OCI-M1 (cell line): ENCODE results near the gene ANKRD45.
"Not testable (repeated sequence)": the region's sequence is repeated elsewhere in the genome, so short reads cannot be mapped to it uniquely, and the experiment has no call there.

Experiments used
- DNase-seq: peaks from one replicate; lab custom pipeline; 2025; lab: John Stamatoyannopoulos, UW

ANKRD45 gene

GRCh38 chr1:173669491-173669941, at the start of gene ANKRD45:
TSS of gene ANKRD45 (minus strand) at chr1:173669851. CDS start at chr1:173659418, 10,433 bp downstream.
- no peak for DNase-seq

GRCh38 chr1:173717238-173717637, 47.6 kb upstream of the ANKRD45 start:
- no peak for DNase-seq

GRCh38 chr1:173715538-173715844, 45.8 kb upstream of the ANKRD45 start:
- DNase-seq = no peak

GRCh38 chr1:173714759-173715537, 45.3 kb upstream of the ANKRD45 start, which contains the start of gene KLHL20:
TSS of gene KLHL20 (plus strand) at chr1:173714981. CDS start at chr1:173716044, 1,063 bp downstream.
- DNase-seq = peak; percentile 97

GRCh38 chr1:173714441-173714758, 44.7 kb upstream of the ANKRD45 start:
- no peak for DNase-seq

- no peak for DNase-seq
Observed at GRCh38 chr1:173708787-173709186, 39.1 kb upstream of the ANKRD45 start.

- DNase-seq = no peak
Observed at GRCh38 chr1:173705117-173705516, 35.5 kb upstream of the ANKRD45 start.

GRCh38 chr1:173702736-173703135, 33.1 kb upstream of the ANKRD45 start:
- no peak for DNase-seq

- DNase-seq = not testable (repeated sequence)
Observed at GRCh38 chr1:173701299-173701698, 31.6 kb upstream of the ANKRD45 start.

- DNase-seq = no peak
Observed at GRCh38 chr1:173693238-173693637, 23.6 kb upstream of the ANKRD45 start.

- no peak for DNase-seq
Observed at GRCh38 chr1:173688300-173688699, 18.6 kb upstream of the ANKRD45 start.

GRCh38 chr1:173685121-173685520, 15.5 kb upstream of the ANKRD45 start:
- DNase-seq = not testable (repeated sequence)

- DNase-seq = not testable (repeated sequence)
Observed at GRCh38 chr1:173683838-173684237, 14.2 kb upstream of the ANKRD45 start.

- no peak for DNase-seq
Observed at GRCh38 chr1:173682184-173682583, 12.5 kb upstream of the ANKRD45 start.

- not testable (repeated sequence) for DNase-seq
Observed at GRCh38 chr1:173680152-173680551, 10.5 kb upstream of the ANKRD45 start.

- not testable (repeated sequence) for DNase-seq
Observed at GRCh38 chr1:173674496-173674895, 4.8 kb upstream of the ANKRD45 start.

- no peak for DNase-seq
Observed at GRCh38 chr1:173666646-173667045, 3.0 kb downstream of the ANKRD45 start.

GRCh38 chr1:173663159-173663558, 6.5 kb downstream of the ANKRD45 start:
- peak; percentile 86 for DNase-seq

- no peak for DNase-seq
Observed at GRCh38 chr1:173661763-173662162, 7.9 kb downstream of the ANKRD45 start.

GRCh38 chr1:173661271-173661670, 8.4 kb downstream of the ANKRD45 start:
- DNase-seq = peak; percentile 21

GRCh38 chr1:173660306-173660705, 9.3 kb downstream of the ANKRD45 start:
- DNase-seq = no peak

GRCh38 chr1:173648880-173649605, 20.6 kb downstream of the ANKRD45 start:
- DNase-seq = no peak

GRCh38 chr1:173646656-173647055, 23.0 kb downstream of the ANKRD45 start:
- no peak for DNase-seq
